ENCODE measurements around the gene ZNF234.

GRCh38 chr19:44207126-44207803, 65.9 kb downstream of the ZNF234 start:
- no peak for TF ChIP-seq CTCF (IDR thresholded peaks at IDR 0.05)
- no peak for TF ChIP-seq POLR2A (IDR thresholded peaks at IDR 0.05)
- TF ChIP-seq POLR2AphosphoS5 (IDR thresholded peaks at IDR 0.05), result peak; percentile 15 to 81 (median 60)
- no peak for TF ChIP-seq EP300 (IDR thresholded peaks at IDR 0.05)
